DND-41 (cell line): Measurements from ENCODE around the gene VAV2.

Experiments
- ATAC-seq: fragments of 200-7000 bp; cut with Tn5 transposase; 3 replicates; pipeline ENCODE4 v1.9.1; 2021; ENCODE audit warnings: low read depth; ENCODE audit not compliant: insufficient read depth
- DNase-seq: peaks from one replicate; pipeline ENCODE4 v3.0.0-alpha.2; 2020
- H2AFZ ChIP-seq: 2 replicates; pipeline ENCODE4 v1.6.0; 2012; ENCODE audit warnings: low read depth, low read length
- H3K27ac ChIP-seq: 2 replicates; pipeline ENCODE4 v1.5.1; 2012; ENCODE audit warnings: low read length, inconsistent platforms
- H3K27me3 ChIP-seq: fragments of 200-600 bp; sonication (generic); 2 replicates; pipeline ENCODE4 v1.6.0; 2012; ENCODE audit warnings: low read length, mild to moderate bottlenecking, inconsistent platforms; ENCODE audit not compliant: insufficient read depth, poor library complexity
- H3K36me3 ChIP-seq: 2 replicates; pipeline ENCODE4 v1.5.1; 2012; ENCODE audit warnings: low read length, inconsistent platforms; ENCODE audit not compliant: insufficient read depth
- H3K4me1 ChIP-seq: 2 replicates; pipeline ENCODE4 v1.5.1; 2012; ENCODE audit warnings: mild to moderate bottlenecking, low read length; ENCODE audit not compliant: insufficient read depth
- H3K4me2 ChIP-seq: 2 replicates; pipeline ENCODE4 v1.6.0; 2012; ENCODE audit warnings: mild to moderate bottlenecking, moderate library complexity, low read length, inconsistent platforms; ENCODE audit not compliant: insufficient read depth
- H3K4me3 ChIP-seq, 2 experiments: fragments of 200-600 bp in 1 of 2; shearing (Covaris generic) in 1 of 2; 2 replicates each; pipeline ENCODE4 v1.5.1; 2012 to 2016; ENCODE audit warnings: inconsistent platforms in 2 of 2, low read length in 2 of 2, mild to moderate bottlenecking in 2 of 2, low read depth in 1 of 2, moderate library complexity in 1 of 2
- H3K79me2 ChIP-seq: 2 replicates; pipeline ENCODE4 v1.6.0; 2012; ENCODE audit warnings: low read length, inconsistent platforms; ENCODE audit not compliant: insufficient read depth
- H3K9ac ChIP-seq: 2 replicates; pipeline ENCODE4 v1.6.0; 2012; ENCODE audit warnings: low read depth, mild to moderate bottlenecking, inconsistent platforms, low read length, moderate library complexity
- H3K9me3 ChIP-seq: 2 replicates; pipeline ENCODE4 v1.5.1; 2012; ENCODE audit warnings: low read length, moderate library complexity, mild to moderate bottlenecking, inconsistent platforms; ENCODE audit not compliant: insufficient read depth, severe bottlenecking
- H4K20me1 ChIP-seq: 2 replicates; pipeline ENCODE4 v1.6.0; 2012; ENCODE audit warnings: low read length; ENCODE audit not compliant: insufficient read depth
- EZH2 ChIP-seq: IDR thresholded peaks from 3 replicates; pipeline ENCODE4 v1.6.1; 2012; ENCODE audit warnings: borderline replicate concordance, low read depth, mild to moderate bottlenecking, moderate library complexity, low read length, inconsistent platforms; ENCODE audit not compliant: severe bottlenecking
- TF ChIP-seq, protein P1 (sequence below): IDR thresholded peaks from 2 replicates; pipeline ENCODE4 v1.5.1; 2012; ENCODE audit warnings: borderline replicate concordance, low read length, moderate library complexity, mild to moderate bottlenecking; ENCODE audit not compliant: poor library complexity, severe bottlenecking; ENCODE audit errors: extremely low read depth

The VAV2 gene

DNA sequence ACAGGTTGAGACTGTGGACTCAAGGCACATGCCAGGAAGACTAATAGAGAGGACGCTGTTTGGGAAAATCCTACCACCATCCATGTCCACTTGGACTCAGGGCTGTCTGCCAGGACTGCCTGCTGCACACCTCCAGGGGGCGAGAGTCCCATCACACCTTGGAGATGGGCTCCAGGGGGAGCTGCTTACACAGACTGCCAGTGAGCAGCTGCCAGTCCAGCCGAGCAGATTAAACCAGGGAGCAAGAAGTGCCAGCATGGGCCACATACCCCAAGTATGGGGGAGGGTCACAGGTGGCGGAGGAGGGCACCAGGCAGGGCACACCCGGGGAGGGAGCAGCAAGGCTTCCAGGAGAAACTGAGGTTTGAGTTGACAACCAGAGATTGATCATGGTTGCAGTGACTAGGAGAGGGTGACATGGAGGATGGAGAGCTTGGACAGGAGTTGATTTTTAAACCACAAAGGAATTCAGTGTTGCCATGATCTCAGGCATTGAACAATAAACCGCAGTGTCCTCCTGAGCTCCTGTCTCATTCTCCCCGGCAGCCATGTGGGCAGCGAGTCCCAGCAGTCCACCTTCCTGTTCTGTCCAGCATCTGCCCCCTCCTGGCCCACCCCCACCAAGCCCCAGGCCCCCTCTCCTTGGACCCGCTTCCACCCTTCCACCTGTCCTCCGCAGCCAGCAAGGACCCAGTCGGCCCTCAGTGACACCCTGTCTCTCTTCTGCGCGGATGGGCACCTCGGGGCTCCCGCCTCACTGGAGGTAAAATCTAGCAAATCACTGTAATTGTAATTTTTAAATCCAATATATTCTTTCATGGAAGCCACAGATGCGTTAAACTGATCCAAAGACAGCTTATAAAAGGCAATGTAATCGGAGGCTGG is 3.1 kb upstream of the VAV2 start:
- no peaks in the 10 kb centered on the region for H3K4me1 ChIP-seq

GRCh38 chr9:133994353-133995011 is 2.4 kb upstream of the VAV2 start:
- no peak for TF ChIP-seq EZH2
- TF ChIP-seq, protein P1, sequence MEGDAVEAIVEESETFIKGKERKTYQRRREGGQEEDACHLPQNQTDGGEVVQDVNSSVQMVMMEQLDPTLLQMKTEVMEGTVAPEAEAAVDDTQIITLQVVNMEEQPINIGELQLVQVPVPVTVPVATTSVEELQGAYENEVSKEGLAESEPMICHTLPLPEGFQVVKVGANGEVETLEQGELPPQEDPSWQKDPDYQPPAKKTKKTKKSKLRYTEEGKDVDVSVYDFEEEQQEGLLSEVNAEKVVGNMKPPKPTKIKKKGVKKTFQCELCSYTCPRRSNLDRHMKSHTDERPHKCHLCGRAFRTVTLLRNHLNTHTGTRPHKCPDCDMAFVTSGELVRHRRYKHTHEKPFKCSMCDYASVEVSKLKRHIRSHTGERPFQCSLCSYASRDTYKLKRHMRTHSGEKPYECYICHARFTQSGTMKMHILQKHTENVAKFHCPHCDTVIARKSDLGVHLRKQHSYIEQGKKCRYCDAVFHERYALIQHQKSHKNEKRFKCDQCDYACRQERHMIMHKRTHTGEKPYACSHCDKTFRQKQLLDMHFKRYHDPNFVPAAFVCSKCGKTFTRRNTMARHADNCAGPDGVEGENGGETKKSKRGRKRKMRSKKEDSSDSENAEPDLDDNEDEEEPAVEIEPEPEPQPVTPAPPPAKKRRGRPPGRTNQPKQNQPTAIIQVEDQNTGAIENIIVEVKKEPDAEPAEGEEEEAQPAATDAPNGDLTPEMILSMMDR, result peak; percentile 88
- Histone ChIP-seq H3K9me3 (no peaks in the 10 kb centered on the region), H2AFZ (no peak overlapping the region), H3K4me2 (no peak overlapping the region), H3K27ac (no peak overlapping the region), H4K20me1 (no peaks in the 10 kb centered on the region), H3K36me3 (no peaks in the 10 kb centered on the region), H3K79me2 (no peaks in the 10 kb centered on the region), H3K27me3 (no peaks in the 10 kb centered on the region), H3K4me1 (no peaks in the 10 kb centered on the region), H3K4me3 (no peak overlapping the region), H3K9ac (no peak overlapping the region)
- ATAC-seq (peak; percentile 70), DNase-seq (peak; percentile 46)

More for the DNA sequence above, 3.1 kb upstream of the VAV2 start:
- ATAC-seq (no peak), DNase-seq (peak; percentile 16)
- Histone ChIP-seq H3K4me2 (no peak overlapping the region), H3K79me2 (no peaks in the 10 kb centered on the region), H3K27ac (no peak overlapping the region), H3K36me3 (no peaks in the 10 kb centered on the region), H3K9me3 (no peaks in the 10 kb centered on the region), H3K27me3 (no peaks in the 10 kb centered on the region), H4K20me1 (no peaks in the 10 kb centered on the region), H3K9ac (no peak overlapping the region), H2AFZ (no peak overlapping the region), H3K4me3 (no peak overlapping the region)
- TF ChIP-seq, protein P1, result peak; percentile 38
- no peak for TF ChIP-seq EZH2

DNA sequence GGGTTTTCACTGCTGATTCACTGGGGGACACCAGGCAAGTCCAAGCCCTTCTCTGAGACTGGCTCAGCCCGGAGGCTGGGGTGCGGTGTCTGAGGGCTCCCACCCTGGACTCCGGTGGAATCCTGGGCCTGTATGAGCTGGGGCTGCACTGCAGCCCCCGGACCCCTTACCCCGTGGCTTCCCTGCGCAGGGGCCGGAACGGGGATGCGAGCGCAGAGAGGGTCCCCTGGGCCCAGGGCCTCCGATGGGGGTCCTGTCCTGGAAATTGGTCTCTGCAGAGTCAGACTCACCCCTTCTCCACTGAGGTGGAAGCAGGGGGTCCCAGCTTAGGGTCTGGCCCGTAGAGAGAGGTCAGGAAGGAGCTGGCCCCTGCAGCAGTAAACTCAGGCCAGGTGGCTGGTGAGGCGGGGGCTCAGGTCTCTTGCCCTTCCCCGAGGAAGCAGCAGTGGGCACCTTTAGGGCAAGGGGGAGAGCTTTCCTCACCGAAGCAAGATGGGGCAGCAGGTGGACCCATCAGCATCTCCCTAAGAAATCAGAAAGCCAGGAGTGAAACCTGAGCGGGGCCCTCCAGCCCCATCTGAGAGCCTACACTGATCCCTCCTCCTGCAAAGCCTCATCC is 1.6 kb upstream of the VAV2 start:
- H3K4me3 ChIP-seq, result no peak overlapping the region
- no peaks in the 10 kb centered on the region for H3K79me2 ChIP-seq
- TF ChIP-seq EZH2, result no peak
- TF ChIP-seq, protein P1, result no peak
- H3K9ac ChIP-seq, result no peak overlapping the region
- ATAC-seq (no peak), DNase-seq (no peak)
- H3K4me2 ChIP-seq, result no peak overlapping the region
- H3K36me3 ChIP-seq, result no peaks in the 10 kb centered on the region
- H3K27ac ChIP-seq, result no peak overlapping the region
- no peak overlapping the region for H2AFZ ChIP-seq
- H4K20me1 ChIP-seq, result no peaks in the 10 kb centered on the region
- H3K4me1 ChIP-seq, result no peaks in the 10 kb centered on the region
- H3K27me3 ChIP-seq, result no peaks in the 10 kb centered on the region
- no peaks in the 10 kb centered on the region for H3K9me3 ChIP-seq
